Karpas-422 (cell line): ENCODE data around the gene POU3F1. TPM values are rescaled to one million over a fixed set of nuclear protein-coding genes. Genes with fewer than 3 reads are reported as not detected.

Experiments
- DNase-seq: peaks from one replicate; pipeline ENCODE4 v3.0.0-alpha.2; 2015
- H2AFZ ChIP-seq: fragments of 200-600 bp; sonication (generic); 2 replicates; pipeline ENCODE4 v1.6.1; 2014; ENCODE audit warnings: antibody characterized with exemption, low read length, mixed read lengths
- H3K27ac ChIP-seq: fragments of 200-600 bp; sonication (generic); 2 replicates; pipeline ENCODE4 v1.5.1; 2014; ENCODE audit warnings: mild to moderate bottlenecking, low read length, moderate library complexity
- H3K27me3 ChIP-seq: fragments of 200-600 bp; sonication (generic); 2 replicates; pipeline ENCODE4 v1.6.1; 2014; ENCODE audit warnings: low read length, mixed read lengths
- H3K36me3 ChIP-seq: fragments of 200-600 bp; sonication (generic); 2 replicates; pipeline ENCODE4 v1.6.1; 2014; ENCODE audit warnings: low read length, mixed read lengths; ENCODE audit not compliant: insufficient read depth
- H3K4me1 ChIP-seq: fragments of 200-600 bp; sonication (generic); 2 replicates; pipeline ENCODE4 v1.6.1; 2014; ENCODE audit warnings: mild to moderate bottlenecking, low read length, mixed read lengths
- H3K4me2 ChIP-seq: fragments of 200-600 bp; sonication (generic); 2 replicates; pipeline ENCODE4 v1.6.1; 2014; ENCODE audit warnings: low read length, low read depth, mild to moderate bottlenecking; ENCODE audit not compliant: poor library complexity, severe bottlenecking
- H3K4me3 ChIP-seq: fragments of 200-600 bp; sonication (generic); 2 replicates; pipeline ENCODE4 v1.5.1; 2014; ENCODE audit warnings: mild to moderate bottlenecking, antibody characterized with exemption, low read length, mixed read lengths
- H3K79me2 ChIP-seq: fragments of 200-600 bp; sonication (generic); 2 replicates; pipeline ENCODE4 v1.6.1; 2014; ENCODE audit warnings: mild to moderate bottlenecking, low read length, mixed read lengths
- H3K9ac ChIP-seq: fragments of 200-600 bp; sonication (generic); 2 replicates; pipeline ENCODE4 v1.6.0; 2014; ENCODE audit warnings: low read length
- H3K9me2 ChIP-seq: fragments of 200-600 bp; sonication (generic), shearing (Covaris generic); replicated peaks from 2 replicates; pipeline ENCODE4 v1.6.0; 2014; ENCODE audit warnings: mild to moderate bottlenecking, low read length, moderate library complexity; ENCODE audit not compliant: insufficient read depth
- H3K9me3 ChIP-seq: fragments of 300-700, 200-600 bp; sonication (generic); 2 replicates; pipeline ENCODE4 v1.6.1; 2014; ENCODE audit warnings: low read length, mixed read lengths
- H4K20me1 ChIP-seq: fragments of 200-600 bp; sonication (generic); 2 replicates; pipeline ENCODE4 v1.6.1; 2014; ENCODE audit warnings: mild to moderate bottlenecking, antibody characterized with exemption, low read length, low read depth; ENCODE audit not compliant: insufficient read depth
- total RNA-seq: library from RNA; depleted of rRNA; stranded (reverse); fragments of >200 nt; shearing (Covaris generic); gene quantifications from 2 replicates; pipeline ENCODE4 v1.2.3, GENCODE V29; 2014; ENCODE audit warnings: low replicate concordance

The POU3F1 gene
- total RNA-seq, 1 experiment from 2014 or later = not detected

- no peaks in the 10 kb centered on the region for H3K9me2 ChIP-seq
- H2AFZ ChIP-seq = no peak overlapping the region
- H3K27ac ChIP-seq = no peak overlapping the region
- peaks cover 9% of the 10 kb centered on the region for H3K4me1 ChIP-seq
- no peak overlapping the region for H3K4me3 ChIP-seq
- H3K79me2 ChIP-seq = no peaks in the 10 kb centered on the region
- H4K20me1 ChIP-seq = no peaks in the 10 kb centered on the region
- no peak overlapping the region for H3K4me2 ChIP-seq
- peak; percentile 75 for DNase-seq
- H3K36me3 ChIP-seq = no peaks in the 10 kb centered on the region
- H3K9me3 ChIP-seq = no peaks in the 10 kb centered on the region
- no peak overlapping the region for H3K9ac ChIP-seq
- H3K27me3 ChIP-seq = no peaks in the 10 kb centered on the region
Observed at GRCh38 chr1:38071312-38072256, 25.0 kb upstream of the POU3F1 start.

- H2AFZ ChIP-seq = no peak overlapping the region
Observed at GRCh38 chr1:38068980-38069340, 22.4 kb upstream of the POU3F1 start.

GRCh38 chr1:38068220-38068979 is 21.8 kb upstream of the POU3F1 start:
- no peaks in the 10 kb centered on the region for H3K9me2 ChIP-seq
- H3K9ac ChIP-seq = no peak overlapping the region
- no peak for DNase-seq
- H3K4me2 ChIP-seq = no peak overlapping the region
- peaks cover 9% of the 10 kb centered on the region for H3K4me1 ChIP-seq
- H2AFZ ChIP-seq = peak overlapping the region; percentile 15; the same call in 1 of the 2 replicates
- H3K9me3 ChIP-seq = no peaks in the 10 kb centered on the region
- H3K4me3 ChIP-seq = no peak overlapping the region
- no peaks in the 10 kb centered on the region for H3K36me3 ChIP-seq
- no peaks in the 10 kb centered on the region for H3K79me2 ChIP-seq
- no peak overlapping the region for H3K27ac ChIP-seq
- no peaks in the 10 kb centered on the region for H3K27me3 ChIP-seq
- no peaks in the 10 kb centered on the region for H4K20me1 ChIP-seq

More at GRCh38 chr1:38068980-38069340, 22.4 kb upstream of the POU3F1 start:
- Histone ChIP-seq H3K36me3 (no peaks in the 10 kb centered on the region), H3K9me2 (no peaks in the 10 kb centered on the region), H3K4me1 (peaks cover 9% of the 10 kb centered on the region), H3K4me3 (no peak overlapping the region), H3K9ac (no peak overlapping the region), H4K20me1 (no peaks in the 10 kb centered on the region), H3K4me2 (no peak overlapping the region), H3K9me3 (no peaks in the 10 kb centered on the region), H3K79me2 (no peaks in the 10 kb centered on the region), H3K27me3 (no peaks in the 10 kb centered on the region), H3K27ac (no peak overlapping the region)
- DNase-seq = no peak

- no peaks in the 10 kb centered on the region for H3K27me3 ChIP-seq
- no peak overlapping the region for H3K9ac ChIP-seq
- H3K9me3 ChIP-seq = no peaks in the 10 kb centered on the region
- peaks cover 16% of the 10 kb centered on the region for H3K4me1 ChIP-seq
- no peaks in the 10 kb centered on the region for H3K9me2 ChIP-seq
- no peaks in the 10 kb centered on the region for H3K36me3 ChIP-seq
- H3K4me2 ChIP-seq = no peak overlapping the region
- no peak overlapping the region for H3K27ac ChIP-seq
- H2AFZ ChIP-seq = no peak overlapping the region
- no peak for DNase-seq
- H3K79me2 ChIP-seq = no peaks in the 10 kb centered on the region
- H4K20me1 ChIP-seq = no peaks in the 10 kb centered on the region
- no peak overlapping the region for H3K4me3 ChIP-seq
Observed at GRCh38 chr1:38064197-38064903, 17.8 kb upstream of the POU3F1 start.

GRCh38 chr1:38063616-38064015 is 17.0 kb upstream of the POU3F1 start:
- no peak overlapping the region for H3K9ac ChIP-seq
- no peak for DNase-seq
- H3K36me3 ChIP-seq = no peaks in the 10 kb centered on the region
- no peaks in the 10 kb centered on the region for H3K27me3 ChIP-seq
- no peak overlapping the region for H3K27ac ChIP-seq
- no peaks in the 10 kb centered on the region for H3K79me2 ChIP-seq
- no peaks in the 10 kb centered on the region for H4K20me1 ChIP-seq
- H3K4me3 ChIP-seq = no peak overlapping the region
- H2AFZ ChIP-seq = no peak overlapping the region
- peaks cover 17% of the 10 kb centered on the region for H3K4me1 ChIP-seq
- H3K9me3 ChIP-seq = no peaks in the 10 kb centered on the region
- H3K4me2 ChIP-seq = no peak overlapping the region
- H3K9me2 ChIP-seq = no peaks in the 10 kb centered on the region

- DNase-seq = no peak
- Histone ChIP-seq H3K27me3 (no peaks in the 10 kb centered on the region), H3K9ac (no peak overlapping the region), H3K4me2 (no peak overlapping the region), H2AFZ (no peak overlapping the region), H3K79me2 (no peaks in the 10 kb centered on the region), H3K9me2 (no peaks in the 10 kb centered on the region), H3K9me3 (no peaks in the 10 kb centered on the region), H4K20me1 (no peaks in the 10 kb centered on the region), H3K27ac (no peak overlapping the region), H3K4me3 (no peak overlapping the region), H3K4me1 (peaks cover 10% of the 10 kb centered on the region), H3K36me3 (no peaks in the 10 kb centered on the region)
Observed at GRCh38 chr1:38062361-38063288, 16.0 kb upstream of the POU3F1 start.

- Histone ChIP-seq H2AFZ (no peak overlapping the region), H3K36me3 (no peaks in the 10 kb centered on the region), H3K4me1 (peaks cover 10% of the 10 kb centered on the region), H3K4me3 (no peak overlapping the region), H3K79me2 (no peaks in the 10 kb centered on the region), H4K20me1 (no peaks in the 10 kb centered on the region), H3K9me2 (no peaks in the 10 kb centered on the region), H3K27ac (no peak overlapping the region), H3K27me3 (no peaks in the 10 kb centered on the region), H3K9me3 (no peaks in the 10 kb centered on the region), H3K4me2 (no peak overlapping the region), H3K9ac (no peak overlapping the region)
- no peak for DNase-seq
Observed at GRCh38 chr1:38061883-38062328, 15.3 kb upstream of the POU3F1 start.
